HepG2 (cell line): Measurements from ENCODE around the gene RBBP8NL. TPM values are rescaled to one million over a fixed set of nuclear protein-coding genes. Genes with fewer than 3 reads are reported as not detected.
A peak's percentile ranks its signal among the peaks of the same experiment; 100 is the strongest.

Source experiments
- ARHGAP35 ChIP-seq: sonication (generic); formaldehyde crosslinking; IDR thresholded peaks from 2 replicates; pipeline ENCODE4 v1.9.0; 2022; ENCODE audit warnings: mild to moderate bottlenecking, inconsistent platforms, moderate library complexity, missing genetic modification reagents, borderline replicate concordance
- FIP1L1 ChIP-seq: fragments of 200-400 bp; formaldehyde crosslinking; IDR thresholded peaks from 2 replicates; pipeline ENCODE4 v1.6.1; 2018; ENCODE audit warnings: low read depth, mild to moderate bottlenecking, low read length, moderate library complexity, borderline replicate concordance; ENCODE audit not compliant: insufficient read depth
- HMG20A ChIP-seq: IDR thresholded peaks from 2 replicates; pipeline ENCODE4 v1.6.1; 2016; ENCODE audit warnings: borderline replicate concordance
- KDM5B ChIP-seq: sonication (generic); formaldehyde crosslinking; IDR thresholded peaks from 2 replicates; pipeline ENCODE4 v1.4.0; 2020; ENCODE audit warnings: missing genetic modification reagents, mild to moderate bottlenecking, borderline replicate concordance
- PTBP1 ChIP-seq: fragments of 200-400 bp; formaldehyde crosslinking; IDR thresholded peaks from 2 replicates; pipeline ENCODE4 v1.6.1; 2018; ENCODE audit warnings: low read length, low read depth; ENCODE audit not compliant: poor library complexity, severe bottlenecking
- ZBTB38 ChIP-seq: sonication (generic); formaldehyde crosslinking; IDR thresholded peaks from 2 replicates; pipeline ENCODE4 v1.5.1; 2020; ENCODE audit warnings: mild to moderate bottlenecking, missing genetic modification reagents
- ZFY ChIP-seq: sonication (generic); formaldehyde crosslinking; IDR thresholded peaks from 2 replicates; pipeline ENCODE4 v1.4.0; 2020; ENCODE audit warnings: missing genetic modification reagents
- ZFYVE20 ChIP-seq: sonication (generic); formaldehyde crosslinking; IDR thresholded peaks from 2 replicates; pipeline ENCODE4 v1.8.0; 2023; ENCODE audit warnings: low read depth, mild to moderate bottlenecking, moderate library complexity, missing genetic modification reagents, borderline replicate concordance
- ZNF17 ChIP-seq: sonication (generic); formaldehyde crosslinking; IDR thresholded peaks from 2 replicates; pipeline ENCODE4 v1.5.0; 2020; ENCODE audit warnings: mild to moderate bottlenecking, missing genetic modification reagents
- ZNF557 ChIP-seq: sonication (generic); formaldehyde crosslinking; IDR thresholded peaks from 2 replicates; pipeline ENCODE4 v1.4.0; 2020; ENCODE audit warnings: missing genetic modification reagents
- ZSCAN30 ChIP-seq: sonication (generic); formaldehyde crosslinking; IDR thresholded peaks from 2 replicates; pipeline ENCODE4 v1.5.0; 2020; ENCODE audit warnings: mild to moderate bottlenecking, missing genetic modification reagents
- polyA plus RNA-seq, 8 experiments: library from polyadenylated mRNA; depleted of rRNA in 3 of 8; stranded (reverse) in 7 of 8; unstranded in 1 of 8; fragments of >200 nt; fragmentation: Illumina TruSeq in 4 of 8; extraction: Trizol in 4 of 8; gene quantifications; 2 replicates each; pipeline versions ENCODE4 v1.2.1 to v1.2.3, GENCODE V29; 2011 to 2016; ENCODE audit warnings: low read depth in 4 of 8, missing spikeins in 1 of 8, mixed read lengths in 1 of 8; ENCODE audit not compliant: insufficient read depth in 1 of 8
- total RNA-seq, 5 experiments: library from RNA; depleted of rRNA; stranded (reverse); fragments of >200 nt; fragmentation: Illumina TruSeq; extraction: Trizol; gene quantifications; 2 replicates each; pipeline ENCODE4 v1.2.3, GENCODE V29; 2016; ENCODE audit warnings: low read depth in 1 of 5
- TF ChIP-seq, protein P1 (sequence below): sonication (generic); formaldehyde crosslinking; IDR thresholded peaks from 2 replicates; pipeline ENCODE4 v1.4.0; 2020; ENCODE audit warnings: missing genetic modification reagents
- TF ChIP-seq, protein P2 (sequence below): sonication (generic); formaldehyde crosslinking; IDR thresholded peaks from 2 replicates; pipeline ENCODE4 v1.5.0; 2020; ENCODE audit warnings: mild to moderate bottlenecking, missing genetic modification reagents
- TF ChIP-seq, protein P3 (sequence below): sonication (generic); formaldehyde crosslinking; IDR thresholded peaks from 2 replicates; pipeline ENCODE4 v1.5.1; 2020; ENCODE audit warnings: mild to moderate bottlenecking, missing genetic modification reagents, moderate library complexity
- TF ChIP-seq, protein P4 (sequence below): sonication (generic); formaldehyde crosslinking; IDR thresholded peaks from 2 replicates; pipeline ENCODE4 v1.9.0; 2021; ENCODE audit warnings: missing genetic modification reagents, borderline replicate concordance

The RBBP8NL gene
- total and polyA plus RNA-seq, 2 of the 13 experiments (the other 11 are each of a cell fraction or from before 2014, with no cell fraction given): 0.69 to 0.86 TPM

DNA sequence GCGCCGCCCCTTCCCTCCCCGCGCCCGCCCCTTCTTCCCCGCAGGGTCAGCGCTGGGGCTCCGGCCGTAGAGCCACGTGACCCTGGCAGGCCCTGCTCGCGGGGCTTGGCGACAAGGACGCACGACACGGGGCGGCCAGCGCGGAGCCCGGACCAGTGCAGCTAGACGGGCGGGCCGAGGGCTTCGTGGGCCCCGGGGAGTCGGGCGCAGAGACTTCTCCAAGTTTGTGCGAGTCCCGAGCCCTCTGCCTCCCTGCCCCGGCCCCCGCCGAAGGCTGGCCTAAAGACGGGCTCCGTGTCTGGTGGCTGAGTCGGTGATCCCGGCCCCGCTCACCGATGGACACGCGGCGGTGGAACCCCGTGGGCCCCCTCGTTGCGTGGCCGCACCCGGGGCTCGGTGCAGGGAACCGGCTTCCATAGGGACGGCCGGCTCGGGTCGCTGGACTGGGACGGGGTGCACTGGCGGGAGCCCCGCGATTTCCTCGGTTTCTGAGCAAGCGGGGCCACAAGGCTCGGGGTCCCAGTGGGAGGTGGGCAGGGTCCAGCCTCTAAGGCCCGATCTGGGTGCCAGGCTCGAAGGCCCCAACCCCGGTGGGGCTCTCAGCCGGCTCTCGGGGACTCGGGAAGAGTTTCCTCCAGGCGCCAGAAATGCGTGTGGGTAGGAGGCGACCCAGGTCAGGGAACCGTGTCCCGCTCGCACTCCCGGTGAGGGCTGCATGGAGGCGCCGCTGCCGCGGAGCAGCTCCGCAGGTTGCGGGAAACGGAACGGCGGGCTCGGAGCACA lies 48.9 kb upstream of the RBBP8NL start (continued):
- TF ChIP-seq, protein P1, sequence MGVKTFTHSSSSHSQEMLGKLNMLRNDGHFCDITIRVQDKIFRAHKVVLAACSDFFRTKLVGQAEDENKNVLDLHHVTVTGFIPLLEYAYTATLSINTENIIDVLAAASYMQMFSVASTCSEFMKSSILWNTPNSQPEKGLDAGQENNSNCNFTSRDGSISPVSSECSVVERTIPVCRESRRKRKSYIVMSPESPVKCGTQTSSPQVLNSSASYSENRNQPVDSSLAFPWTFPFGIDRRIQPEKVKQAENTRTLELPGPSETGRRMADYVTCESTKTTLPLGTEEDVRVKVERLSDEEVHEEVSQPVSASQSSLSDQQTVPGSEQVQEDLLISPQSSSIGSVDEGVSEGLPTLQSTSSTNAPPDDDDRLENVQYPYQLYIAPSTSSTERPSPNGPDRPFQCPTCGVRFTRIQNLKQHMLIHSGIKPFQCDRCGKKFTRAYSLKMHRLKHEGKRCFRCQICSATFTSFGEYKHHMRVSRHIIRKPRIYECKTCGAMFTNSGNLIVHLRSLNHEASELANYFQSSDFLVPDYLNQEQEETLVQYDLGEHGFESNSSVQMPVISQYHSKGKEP (CRISPR knock-in tag): no peak
- TF ChIP-seq ZSCAN30 (no peak), ZFYVE20 (CRISPR knock-in tag) (0 out of 2 replicates have a peak, but pooled peaks have one; percentile 30), FIP1L1 (no peak), ARHGAP35 (no peak), ZNF17 (CRISPR knock-in tag) (no peak), PTBP1 (peak; percentile 39), KDM5B (CRISPR knock-in tag) (peak; percentile 35; the same call in 1 of the 2 replicates), HMG20A (CRISPR knock-in tag) (no peak), ZBTB38 (CRISPR knock-in tag) (no peak), ZFY (CRISPR knock-in tag) (peak; percentile 52), ZNF557 (CRISPR knock-in tag) (no peak)
- TF ChIP-seq, protein P2, sequence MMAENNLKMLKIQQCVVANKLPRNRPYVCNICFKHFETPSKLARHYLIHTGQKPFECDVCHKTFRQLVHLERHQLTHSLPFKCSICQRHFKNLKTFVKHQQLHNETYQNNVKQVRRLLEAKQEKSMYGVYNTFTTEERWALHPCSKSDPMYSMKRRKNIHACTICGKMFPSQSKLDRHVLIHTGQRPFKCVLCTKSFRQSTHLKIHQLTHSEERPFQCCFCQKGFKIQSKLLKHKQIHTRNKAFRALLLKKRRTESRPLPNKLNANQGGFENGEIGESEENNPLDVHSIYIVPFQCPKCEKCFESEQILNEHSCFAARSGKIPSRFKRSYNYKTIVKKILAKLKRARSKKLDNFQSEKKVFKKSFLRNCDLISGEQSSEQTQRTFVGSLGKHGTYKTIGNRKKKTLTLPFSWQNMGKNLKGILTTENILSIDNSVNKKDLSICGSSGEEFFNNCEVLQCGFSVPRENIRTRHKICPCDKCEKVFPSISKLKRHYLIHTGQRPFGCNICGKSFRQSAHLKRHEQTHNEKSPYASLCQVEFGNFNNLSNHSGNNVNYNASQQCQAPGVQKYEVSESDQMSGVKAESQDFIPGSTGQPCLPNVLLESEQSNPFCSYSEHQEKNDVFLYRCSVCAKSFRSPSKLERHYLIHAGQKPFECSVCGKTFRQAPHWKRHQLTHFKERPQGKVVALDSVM (CRISPR knock-in tag): no peak
- TF ChIP-seq, protein P3, sequence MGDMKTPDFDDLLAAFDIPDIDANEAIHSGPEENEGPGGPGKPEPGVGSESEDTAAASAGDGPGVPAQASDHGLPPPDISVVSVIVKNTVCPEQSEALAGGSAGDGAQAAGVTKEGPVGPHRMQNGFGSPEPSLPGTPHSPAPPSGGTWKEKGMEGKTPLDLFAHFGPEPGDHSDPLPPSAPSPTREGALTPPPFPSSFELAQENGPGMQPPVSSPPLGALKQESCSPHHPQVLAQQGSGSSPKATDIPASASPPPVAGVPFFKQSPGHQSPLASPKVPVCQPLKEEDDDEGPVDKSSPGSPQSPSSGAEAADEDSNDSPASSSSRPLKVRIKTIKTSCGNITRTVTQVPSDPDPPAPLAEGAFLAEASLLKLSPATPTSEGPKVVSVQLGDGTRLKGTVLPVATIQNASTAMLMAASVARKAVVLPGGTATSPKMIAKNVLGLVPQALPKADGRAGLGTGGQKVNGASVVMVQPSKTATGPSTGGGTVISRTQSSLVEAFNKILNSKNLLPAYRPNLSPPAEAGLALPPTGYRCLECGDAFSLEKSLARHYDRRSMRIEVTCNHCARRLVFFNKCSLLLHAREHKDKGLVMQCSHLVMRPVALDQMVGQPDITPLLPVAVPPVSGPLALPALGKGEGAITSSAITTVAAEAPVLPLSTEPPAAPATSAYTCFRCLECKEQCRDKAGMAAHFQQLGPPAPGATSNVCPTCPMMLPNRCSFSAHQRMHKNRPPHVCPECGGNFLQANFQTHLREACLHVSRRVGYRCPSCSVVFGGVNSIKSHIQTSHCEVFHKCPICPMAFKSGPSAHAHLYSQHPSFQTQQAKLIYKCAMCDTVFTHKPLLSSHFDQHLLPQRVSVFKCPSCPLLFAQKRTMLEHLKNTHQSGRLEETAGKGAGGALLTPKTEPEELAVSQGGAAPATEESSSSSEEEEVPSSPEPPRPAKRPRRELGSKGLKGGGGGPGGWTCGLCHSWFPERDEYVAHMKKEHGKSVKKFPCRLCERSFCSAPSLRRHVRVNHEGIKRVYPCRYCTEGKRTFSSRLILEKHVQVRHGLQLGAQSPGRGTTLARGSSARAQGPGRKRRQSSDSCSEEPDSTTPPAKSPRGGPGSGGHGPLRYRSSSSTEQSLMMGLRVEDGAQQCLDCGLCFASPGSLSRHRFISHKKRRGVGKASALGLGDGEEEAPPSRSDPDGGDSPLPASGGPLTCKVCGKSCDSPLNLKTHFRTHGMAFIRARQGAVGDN (CRISPR knock-in tag): peak; percentile 67
- TF ChIP-seq, protein P4, sequence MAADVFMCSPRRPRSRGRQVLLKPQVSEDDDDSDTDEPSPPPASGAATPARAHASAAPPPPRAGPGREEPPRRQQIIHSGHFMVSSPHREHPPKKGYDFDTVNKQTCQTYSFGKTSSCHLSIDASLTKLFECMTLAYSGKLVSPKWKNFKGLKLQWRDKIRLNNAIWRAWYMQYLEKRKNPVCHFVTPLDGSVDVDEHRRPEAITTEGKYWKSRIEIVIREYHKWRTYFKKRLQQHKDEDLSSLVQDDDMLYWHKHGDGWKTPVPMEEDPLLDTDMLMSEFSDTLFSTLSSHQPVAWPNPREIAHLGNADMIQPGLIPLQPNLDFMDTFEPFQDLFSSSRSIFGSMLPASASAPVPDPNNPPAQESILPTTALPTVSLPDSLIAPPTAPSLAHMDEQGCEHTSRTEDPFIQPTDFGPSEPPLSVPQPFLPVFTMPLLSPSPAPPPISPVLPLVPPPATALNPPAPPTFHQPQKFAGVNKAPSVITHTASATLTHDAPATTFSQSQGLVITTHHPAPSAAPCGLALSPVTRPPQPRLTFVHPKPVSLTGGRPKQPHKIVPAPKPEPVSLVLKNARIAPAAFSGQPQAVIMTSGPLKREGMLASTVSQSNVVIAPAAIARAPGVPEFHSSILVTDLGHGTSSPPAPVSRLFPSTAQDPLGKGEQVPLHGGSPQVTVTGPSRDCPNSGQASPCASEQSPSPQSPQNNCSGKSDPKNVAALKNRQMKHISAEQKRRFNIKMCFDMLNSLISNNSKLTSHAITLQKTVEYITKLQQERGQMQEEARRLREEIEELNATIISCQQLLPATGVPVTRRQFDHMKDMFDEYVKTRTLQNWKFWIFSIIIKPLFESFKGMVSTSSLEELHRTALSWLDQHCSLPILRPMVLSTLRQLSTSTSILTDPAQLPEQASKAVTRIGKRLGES (CRISPR knock-in tag): no peak
